ENCODE measurements around the gene CCDC88C. TPM values are rescaled to one million over a fixed set of nuclear protein-coding genes. Genes with fewer than 3 reads are reported as not detected.

The CCDC88C gene
- total and polyA plus RNA-seq, 2 experiments from 2014 or later: 23.6 to 60.7 TPM

DNA sequence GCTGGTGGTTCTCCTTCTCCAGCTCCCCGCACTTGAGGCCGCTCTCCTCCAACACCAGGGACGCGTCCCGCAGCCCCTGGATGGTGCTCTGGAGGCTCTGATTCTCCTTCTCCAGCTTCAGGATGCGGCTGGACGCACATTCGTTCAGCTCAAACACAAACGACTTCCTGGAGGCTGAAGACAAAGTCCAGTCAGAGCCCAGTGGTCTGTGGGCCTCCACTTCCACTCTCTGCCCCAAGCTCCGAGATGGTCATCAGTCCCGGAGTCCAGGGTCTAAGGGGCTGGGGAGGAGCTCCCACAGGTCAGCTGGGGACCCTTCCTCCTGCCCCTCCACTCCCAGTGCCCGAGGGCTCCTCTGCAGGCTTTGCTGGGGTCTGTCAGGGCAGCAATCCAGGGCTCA lies 96.5 kb downstream of the CCDC88C start:
- H3K9me2 ChIP-seq (ENCODE audit: insufficient read depth): no peaks in the 10 kb centered on the region
- H3K4me3 ChIP-seq: no peak overlapping the region
- no peak for DNase-seq (ENCODE audit: low spot score)
- Mint-ChIP-seq H3K27ac (no peak overlapping the region), H3K9me3 (peaks cover 3% of the 10 kb centered on the region), H3K4me1 (peaks cover 7% of the 10 kb centered on the region), H3K36me3 (ENCODE audit: low read depth) (peaks cover 63% of the 10 kb centered on the region), H3K4me3 (no peak overlapping the region), H3K27me3 (ENCODE audit: insufficient read depth, low read depth, poor library complexity) (peaks cover 5% of the 10 kb centered on the region)
- H3K79me2 ChIP-seq (replicated peaks; ENCODE audit: insufficient read depth): no peaks in the 10 kb centered on the region
- no peaks in the 10 kb centered on the region; the same call in 1 of the 2 replicates for H4K20me1 ChIP-seq (replicated peaks; ENCODE audit: insufficient read depth)
- no peak overlapping the region for H3K27ac ChIP-seq (ENCODE audit: low read depth)
- no peak overlapping the region for H3K4me2 ChIP-seq
- H3K36me3 ChIP-seq (ENCODE audit: insufficient read depth): no peaks in the 10 kb centered on the region; the same call in 1 of the 2 replicates
- no peaks in the 10 kb centered on the region for H3K27me3 ChIP-seq (ENCODE audit: insufficient read depth)
- no peak for ATAC-seq
- no peak overlapping the region for H2AFZ ChIP-seq
- TF ChIP-seq, protein P1, sequence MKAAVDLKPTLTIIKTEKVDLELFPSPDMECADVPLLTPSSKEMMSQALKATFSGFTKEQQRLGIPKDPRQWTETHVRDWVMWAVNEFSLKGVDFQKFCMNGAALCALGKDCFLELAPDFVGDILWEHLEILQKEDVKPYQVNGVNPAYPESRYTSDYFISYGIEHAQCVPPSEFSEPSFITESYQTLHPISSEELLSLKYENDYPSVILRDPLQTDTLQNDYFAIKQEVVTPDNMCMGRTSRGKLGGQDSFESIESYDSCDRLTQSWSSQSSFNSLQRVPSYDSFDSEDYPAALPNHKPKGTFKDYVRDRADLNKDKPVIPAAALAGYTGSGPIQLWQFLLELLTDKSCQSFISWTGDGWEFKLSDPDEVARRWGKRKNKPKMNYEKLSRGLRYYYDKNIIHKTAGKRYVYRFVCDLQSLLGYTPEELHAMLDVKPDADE (IDR thresholded peaks at IDR 0.05): no peak
- TF ChIP-seq ZNF331 (CRISPR knock-in tag; IDR thresholded peaks at IDR 0.05; ENCODE audit: low read depth) (no peak), ZNF114 (CRISPR knock-in tag; IDR thresholded peaks at IDR 0.05) (no peak), EZH2phosphoT487 (IDR thresholded peaks at IDR 0.05; ENCODE audit: unreplicated experiment) (no peak), NANOG (IDR thresholded peaks at IDR 0.05; ENCODE audit: borderline replicate concordance) (no peak), POLR2AphosphoS5 (IDR thresholded peaks at IDR 0.05; ENCODE audit: low read depth) (no peak), EZH2 (IDR thresholded peaks at IDR 0.05; ENCODE audit: low read depth, unreplicated experiment) (no peak), JUNB (IDR thresholded peaks at IDR 0.05; ENCODE audit: unreplicated experiment) (no peak), CREB1 (CRISPR knock-in tag; IDR thresholded peaks at IDR 0.05; ENCODE audit: low read depth) (no peak), STAT1 (IDR thresholded peaks at IDR 0.05; ENCODE audit: unreplicated experiment) (no peak)
- TF ChIP-seq, protein P2, sequence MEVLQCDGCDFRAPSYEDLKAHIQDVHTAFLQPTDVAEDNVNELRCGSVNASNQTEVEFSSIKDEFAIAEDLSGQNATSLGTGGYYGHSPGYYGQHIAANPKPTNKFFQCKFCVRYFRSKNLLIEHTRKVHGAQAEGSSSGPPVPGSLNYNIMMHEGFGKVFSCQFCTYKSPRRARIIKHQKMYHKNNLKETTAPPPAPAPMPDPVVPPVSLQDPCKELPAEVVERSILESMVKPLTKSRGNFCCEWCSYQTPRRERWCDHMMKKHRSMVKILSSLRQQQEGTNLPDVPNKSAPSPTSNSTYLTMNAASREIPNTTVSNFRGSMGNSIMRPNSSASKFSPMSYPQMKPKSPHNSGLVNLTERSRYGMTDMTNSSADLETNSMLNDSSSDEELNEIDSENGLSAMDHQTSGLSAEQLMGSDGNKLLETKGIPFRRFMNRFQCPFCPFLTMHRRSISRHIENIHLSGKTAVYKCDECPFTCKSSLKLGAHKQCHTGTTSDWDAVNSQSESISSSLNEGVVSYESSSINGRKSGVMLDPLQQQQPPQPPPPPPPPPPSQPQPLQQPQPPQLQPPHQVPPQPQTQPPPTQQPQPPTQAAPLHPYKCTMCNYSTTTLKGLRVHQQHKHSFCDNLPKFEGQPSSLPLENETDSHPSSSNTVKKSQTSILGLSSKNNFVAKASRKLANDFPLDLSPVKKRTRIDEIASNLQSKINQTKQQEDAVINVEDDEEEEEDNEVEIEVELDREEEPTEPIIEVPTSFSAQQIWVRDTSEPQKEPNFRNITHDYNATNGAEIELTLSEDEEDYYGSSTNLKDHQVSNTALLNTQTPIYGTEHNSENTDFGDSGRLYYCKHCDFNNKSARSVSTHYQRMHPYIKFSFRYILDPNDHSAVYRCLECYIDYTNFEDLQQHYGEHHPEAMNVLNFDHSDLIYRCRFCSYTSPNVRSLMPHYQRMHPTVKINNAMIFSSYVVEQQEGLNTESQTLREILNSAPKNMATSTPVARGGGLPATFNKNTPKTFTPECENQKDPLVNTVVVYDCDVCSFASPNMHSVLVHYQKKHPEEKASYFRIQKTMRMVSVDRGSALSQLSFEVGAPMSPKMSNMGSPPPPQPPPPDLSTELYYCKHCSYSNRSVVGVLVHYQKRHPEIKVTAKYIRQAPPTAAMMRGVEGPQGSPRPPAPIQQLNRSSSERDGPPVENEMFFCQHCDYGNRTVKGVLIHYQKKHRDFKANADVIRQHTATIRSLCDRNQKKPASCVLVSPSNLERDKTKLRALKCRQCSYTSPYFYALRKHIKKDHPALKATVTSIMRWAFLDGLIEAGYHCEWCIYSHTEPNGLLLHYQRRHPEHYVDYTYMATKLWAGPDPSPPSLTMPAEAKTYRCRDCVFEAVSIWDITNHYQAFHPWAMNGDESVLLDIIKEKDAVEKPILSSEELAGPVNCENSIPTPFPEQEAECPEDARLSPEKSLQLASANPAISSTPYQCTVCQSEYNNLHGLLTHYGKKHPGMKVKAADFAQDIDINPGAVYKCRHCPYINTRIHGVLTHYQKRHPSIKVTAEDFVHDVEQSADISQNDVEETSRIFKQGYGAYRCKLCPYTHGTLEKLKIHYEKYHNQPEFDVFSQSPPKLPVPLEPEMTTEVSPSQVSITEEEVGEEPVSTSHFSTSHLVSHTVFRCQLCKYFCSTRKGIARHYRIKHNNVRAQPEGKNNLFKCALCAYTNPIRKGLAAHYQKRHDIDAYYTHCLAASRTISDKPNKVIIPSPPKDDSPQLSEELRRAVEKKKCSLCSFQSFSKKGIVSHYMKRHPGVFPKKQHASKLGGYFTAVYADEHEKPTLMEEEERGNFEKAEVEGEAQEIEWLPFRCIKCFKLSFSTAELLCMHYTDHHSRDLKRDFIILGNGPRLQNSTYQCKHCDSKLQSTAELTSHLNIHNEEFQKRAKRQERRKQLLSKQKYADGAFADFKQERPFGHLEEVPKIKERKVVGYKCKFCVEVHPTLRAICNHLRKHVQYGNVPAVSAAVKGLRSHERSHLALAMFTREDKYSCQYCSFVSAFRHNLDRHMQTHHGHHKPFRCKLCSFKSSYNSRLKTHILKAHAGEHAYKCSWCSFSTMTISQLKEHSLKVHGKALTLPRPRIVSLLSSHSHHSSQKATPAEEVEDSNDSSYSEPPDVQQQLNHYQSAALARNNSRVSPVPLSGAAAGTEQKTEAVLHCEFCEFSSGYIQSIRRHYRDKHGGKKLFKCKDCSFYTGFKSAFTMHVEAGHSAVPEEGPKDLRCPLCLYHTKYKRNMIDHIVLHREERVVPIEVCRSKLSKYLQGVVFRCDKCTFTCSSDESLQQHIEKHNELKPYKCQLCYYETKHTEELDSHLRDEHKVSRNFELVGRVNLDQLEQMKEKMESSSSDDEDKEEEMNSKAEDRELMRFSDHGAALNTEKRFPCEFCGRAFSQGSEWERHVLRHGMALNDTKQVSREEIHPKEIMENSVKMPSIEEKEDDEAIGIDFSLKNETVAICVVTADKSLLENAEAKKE (CRISPR knock-in tag; IDR thresholded peaks at IDR 0.05): no peak
- TF ChIP-seq, protein P3, sequence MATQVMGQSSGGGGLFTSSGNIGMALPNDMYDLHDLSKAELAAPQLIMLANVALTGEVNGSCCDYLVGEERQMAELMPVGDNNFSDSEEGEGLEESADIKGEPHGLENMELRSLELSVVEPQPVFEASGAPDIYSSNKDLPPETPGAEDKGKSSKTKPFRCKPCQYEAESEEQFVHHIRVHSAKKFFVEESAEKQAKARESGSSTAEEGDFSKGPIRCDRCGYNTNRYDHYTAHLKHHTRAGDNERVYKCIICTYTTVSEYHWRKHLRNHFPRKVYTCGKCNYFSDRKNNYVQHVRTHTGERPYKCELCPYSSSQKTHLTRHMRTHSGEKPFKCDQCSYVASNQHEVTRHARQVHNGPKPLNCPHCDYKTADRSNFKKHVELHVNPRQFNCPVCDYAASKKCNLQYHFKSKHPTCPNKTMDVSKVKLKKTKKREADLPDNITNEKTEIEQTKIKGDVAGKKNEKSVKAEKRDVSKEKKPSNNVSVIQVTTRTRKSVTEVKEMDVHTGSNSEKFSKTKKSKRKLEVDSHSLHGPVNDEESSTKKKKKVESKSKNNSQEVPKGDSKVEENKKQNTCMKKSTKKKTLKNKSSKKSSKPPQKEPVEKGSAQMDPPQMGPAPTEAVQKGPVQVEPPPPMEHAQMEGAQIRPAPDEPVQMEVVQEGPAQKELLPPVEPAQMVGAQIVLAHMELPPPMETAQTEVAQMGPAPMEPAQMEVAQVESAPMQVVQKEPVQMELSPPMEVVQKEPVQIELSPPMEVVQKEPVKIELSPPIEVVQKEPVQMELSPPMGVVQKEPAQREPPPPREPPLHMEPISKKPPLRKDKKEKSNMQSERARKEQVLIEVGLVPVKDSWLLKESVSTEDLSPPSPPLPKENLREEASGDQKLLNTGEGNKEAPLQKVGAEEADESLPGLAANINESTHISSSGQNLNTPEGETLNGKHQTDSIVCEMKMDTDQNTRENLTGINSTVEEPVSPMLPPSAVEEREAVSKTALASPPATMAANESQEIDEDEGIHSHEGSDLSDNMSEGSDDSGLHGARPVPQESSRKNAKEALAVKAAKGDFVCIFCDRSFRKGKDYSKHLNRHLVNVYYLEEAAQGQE (IDR thresholded peaks at IDR 0.05; ENCODE audit: unreplicated experiment): no peak
- TF ChIP-seq, protein P4, sequence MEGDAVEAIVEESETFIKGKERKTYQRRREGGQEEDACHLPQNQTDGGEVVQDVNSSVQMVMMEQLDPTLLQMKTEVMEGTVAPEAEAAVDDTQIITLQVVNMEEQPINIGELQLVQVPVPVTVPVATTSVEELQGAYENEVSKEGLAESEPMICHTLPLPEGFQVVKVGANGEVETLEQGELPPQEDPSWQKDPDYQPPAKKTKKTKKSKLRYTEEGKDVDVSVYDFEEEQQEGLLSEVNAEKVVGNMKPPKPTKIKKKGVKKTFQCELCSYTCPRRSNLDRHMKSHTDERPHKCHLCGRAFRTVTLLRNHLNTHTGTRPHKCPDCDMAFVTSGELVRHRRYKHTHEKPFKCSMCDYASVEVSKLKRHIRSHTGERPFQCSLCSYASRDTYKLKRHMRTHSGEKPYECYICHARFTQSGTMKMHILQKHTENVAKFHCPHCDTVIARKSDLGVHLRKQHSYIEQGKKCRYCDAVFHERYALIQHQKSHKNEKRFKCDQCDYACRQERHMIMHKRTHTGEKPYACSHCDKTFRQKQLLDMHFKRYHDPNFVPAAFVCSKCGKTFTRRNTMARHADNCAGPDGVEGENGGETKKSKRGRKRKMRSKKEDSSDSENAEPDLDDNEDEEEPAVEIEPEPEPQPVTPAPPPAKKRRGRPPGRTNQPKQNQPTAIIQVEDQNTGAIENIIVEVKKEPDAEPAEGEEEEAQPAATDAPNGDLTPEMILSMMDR (conservative IDR thresholded peaks at IDR 0.05; ENCODE audit: low read depth in 2 of 2): no peak
- no peaks in the 10 kb centered on the region; the same call in 1 of the 2 replicates for H3K4me1 ChIP-seq (ENCODE audit: insufficient read depth)
- no peaks in the 10 kb centered on the region for H3F3A ChIP-seq (replicated peaks; ENCODE audit: low read depth)
